ENCODE results near the gene ARHGAP6. TPM values are rescaled to one million over a fixed set of nuclear protein-coding genes. Genes with fewer than 3 reads are reported as not detected.

ARHGAP6 gene
- total and polyA plus RNA-seq, 2 experiments from 2014 or later, result 0.26 to 0.59 TPM

DNA sequence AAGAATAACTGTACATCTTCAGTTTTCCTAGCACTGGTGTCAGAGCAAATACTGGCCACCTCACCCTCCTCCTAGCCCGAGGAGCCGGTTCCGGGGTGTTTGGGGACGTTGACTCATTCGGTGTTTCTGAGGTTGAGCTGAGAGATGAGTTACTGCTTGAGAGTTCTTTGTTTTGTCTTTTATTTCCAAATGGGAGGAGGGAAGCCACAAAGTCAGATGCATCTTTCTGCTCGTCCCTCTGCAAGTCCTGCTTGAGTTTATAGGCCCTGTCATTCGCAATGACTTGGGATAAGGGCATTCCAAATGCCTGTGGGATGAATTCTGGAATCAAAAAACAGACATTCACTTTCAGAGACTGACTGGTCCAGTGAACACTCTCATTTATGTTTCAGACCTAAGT, 477.1 kb downstream of the ARHGAP6 start (continued):
- TF ChIP-seq CREB1 (CRISPR knock-in tag; IDR thresholded peaks at IDR 0.05; ENCODE audit: low read depth), result no peak
- no peak for TF ChIP-seq ZNF331 (CRISPR knock-in tag; IDR thresholded peaks at IDR 0.05; ENCODE audit: low read depth)
- no peak for TF ChIP-seq POLR2AphosphoS5 (IDR thresholded peaks at IDR 0.05; ENCODE audit: low read depth)
- TF ChIP-seq, protein P1, sequence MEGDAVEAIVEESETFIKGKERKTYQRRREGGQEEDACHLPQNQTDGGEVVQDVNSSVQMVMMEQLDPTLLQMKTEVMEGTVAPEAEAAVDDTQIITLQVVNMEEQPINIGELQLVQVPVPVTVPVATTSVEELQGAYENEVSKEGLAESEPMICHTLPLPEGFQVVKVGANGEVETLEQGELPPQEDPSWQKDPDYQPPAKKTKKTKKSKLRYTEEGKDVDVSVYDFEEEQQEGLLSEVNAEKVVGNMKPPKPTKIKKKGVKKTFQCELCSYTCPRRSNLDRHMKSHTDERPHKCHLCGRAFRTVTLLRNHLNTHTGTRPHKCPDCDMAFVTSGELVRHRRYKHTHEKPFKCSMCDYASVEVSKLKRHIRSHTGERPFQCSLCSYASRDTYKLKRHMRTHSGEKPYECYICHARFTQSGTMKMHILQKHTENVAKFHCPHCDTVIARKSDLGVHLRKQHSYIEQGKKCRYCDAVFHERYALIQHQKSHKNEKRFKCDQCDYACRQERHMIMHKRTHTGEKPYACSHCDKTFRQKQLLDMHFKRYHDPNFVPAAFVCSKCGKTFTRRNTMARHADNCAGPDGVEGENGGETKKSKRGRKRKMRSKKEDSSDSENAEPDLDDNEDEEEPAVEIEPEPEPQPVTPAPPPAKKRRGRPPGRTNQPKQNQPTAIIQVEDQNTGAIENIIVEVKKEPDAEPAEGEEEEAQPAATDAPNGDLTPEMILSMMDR (conservative IDR thresholded peaks at IDR 0.05; ENCODE audit: low read depth in 2 of 2), result no peak
- TF ChIP-seq NANOG (IDR thresholded peaks at IDR 0.05; ENCODE audit: borderline replicate concordance), result no peak
- TF ChIP-seq STAT1 (IDR thresholded peaks at IDR 0.05; ENCODE audit: unreplicated experiment), result no peak
- TF ChIP-seq EZH2phosphoT487 (IDR thresholded peaks at IDR 0.05; ENCODE audit: unreplicated experiment), result no peak
- no peak for TF ChIP-seq EZH2 (IDR thresholded peaks at IDR 0.05; ENCODE audit: low read depth, unreplicated experiment)
- no peak for TF ChIP-seq JUNB (IDR thresholded peaks at IDR 0.05; ENCODE audit: unreplicated experiment)

GRCh38 chrX:11187001-11187400, 478.7 kb downstream of the ARHGAP6 start:
- Mint-ChIP-seq H3K4me1 (no peaks in the 10 kb centered on the region), H3K36me3 (ENCODE audit: low read depth) (no peaks in the 10 kb centered on the region), H3K4me3 (no peak overlapping the region), H3K9me3 (no peaks in the 10 kb centered on the region), H3K27me3 (ENCODE audit: insufficient read depth, low read depth, poor library complexity) (no peaks in the 10 kb centered on the region), H3K27ac (no peak overlapping the region)
- Histone ChIP-seq H3F3A (replicated peaks; ENCODE audit: low read depth) (no peaks in the 10 kb centered on the region), H3K4me2 (no peak overlapping the region), H3K4me3 (no peak overlapping the region), H3K36me3 (ENCODE audit: insufficient read depth) (no peaks in the 10 kb centered on the region), H2AFZ (no peak overlapping the region), H3K27ac (ENCODE audit: low read depth) (no peak overlapping the region), H3K9me2 (ENCODE audit: insufficient read depth) (no peaks in the 10 kb centered on the region), H3K4me1 (ENCODE audit: insufficient read depth) (no peaks in the 10 kb centered on the region), H3K27me3 (ENCODE audit: insufficient read depth) (no peaks in the 10 kb centered on the region), H3K79me2 (replicated peaks; ENCODE audit: insufficient read depth) (no peaks in the 10 kb centered on the region), H4K20me1 (replicated peaks; ENCODE audit: insufficient read depth) (no peaks in the 10 kb centered on the region)
- ATAC-seq (no peak), DNase-seq (ENCODE audit: low spot score) (no peak)
- TF ChIP-seq NANOG (IDR thresholded peaks at IDR 0.05; ENCODE audit: borderline replicate concordance) (no peak), ZNF331 (CRISPR knock-in tag; IDR thresholded peaks at IDR 0.05; ENCODE audit: low read depth) (no peak), JUNB (IDR thresholded peaks at IDR 0.05; ENCODE audit: unreplicated experiment) (no peak), EZH2 (IDR thresholded peaks at IDR 0.05; ENCODE audit: low read depth, unreplicated experiment) (no peak), CREB1 (CRISPR knock-in tag; IDR thresholded peaks at IDR 0.05; ENCODE audit: low read depth) (no peak), ETS1 (IDR thresholded peaks at IDR 0.05) (no peak)
- TF ChIP-seq, protein P1 (conservative IDR thresholded peaks at IDR 0.05; ENCODE audit: low read depth in 2 of 2), result no peak
- TF ChIP-seq, protein P2, sequence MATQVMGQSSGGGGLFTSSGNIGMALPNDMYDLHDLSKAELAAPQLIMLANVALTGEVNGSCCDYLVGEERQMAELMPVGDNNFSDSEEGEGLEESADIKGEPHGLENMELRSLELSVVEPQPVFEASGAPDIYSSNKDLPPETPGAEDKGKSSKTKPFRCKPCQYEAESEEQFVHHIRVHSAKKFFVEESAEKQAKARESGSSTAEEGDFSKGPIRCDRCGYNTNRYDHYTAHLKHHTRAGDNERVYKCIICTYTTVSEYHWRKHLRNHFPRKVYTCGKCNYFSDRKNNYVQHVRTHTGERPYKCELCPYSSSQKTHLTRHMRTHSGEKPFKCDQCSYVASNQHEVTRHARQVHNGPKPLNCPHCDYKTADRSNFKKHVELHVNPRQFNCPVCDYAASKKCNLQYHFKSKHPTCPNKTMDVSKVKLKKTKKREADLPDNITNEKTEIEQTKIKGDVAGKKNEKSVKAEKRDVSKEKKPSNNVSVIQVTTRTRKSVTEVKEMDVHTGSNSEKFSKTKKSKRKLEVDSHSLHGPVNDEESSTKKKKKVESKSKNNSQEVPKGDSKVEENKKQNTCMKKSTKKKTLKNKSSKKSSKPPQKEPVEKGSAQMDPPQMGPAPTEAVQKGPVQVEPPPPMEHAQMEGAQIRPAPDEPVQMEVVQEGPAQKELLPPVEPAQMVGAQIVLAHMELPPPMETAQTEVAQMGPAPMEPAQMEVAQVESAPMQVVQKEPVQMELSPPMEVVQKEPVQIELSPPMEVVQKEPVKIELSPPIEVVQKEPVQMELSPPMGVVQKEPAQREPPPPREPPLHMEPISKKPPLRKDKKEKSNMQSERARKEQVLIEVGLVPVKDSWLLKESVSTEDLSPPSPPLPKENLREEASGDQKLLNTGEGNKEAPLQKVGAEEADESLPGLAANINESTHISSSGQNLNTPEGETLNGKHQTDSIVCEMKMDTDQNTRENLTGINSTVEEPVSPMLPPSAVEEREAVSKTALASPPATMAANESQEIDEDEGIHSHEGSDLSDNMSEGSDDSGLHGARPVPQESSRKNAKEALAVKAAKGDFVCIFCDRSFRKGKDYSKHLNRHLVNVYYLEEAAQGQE (IDR thresholded peaks at IDR 0.05; ENCODE audit: unreplicated experiment), result no peak
